NCI-H2029 treated with DMSO at 0.1 percent for 48 hours (cell line): ENCODE data around the gene VWC2.

Source experiments
- DNase-seq: peaks from one replicate; lab custom pipeline; 2025; lab: John Stamatoyannopoulos, UW

VWC2 gene

GRCh38 chr7:49773218-49773935 lies at the start of gene VWC2:
Gene VWC2 (plus strand): TSS chr7:49773638. CDS start chr7:49775436, 1,798 bp downstream.
- no peak for DNase-seq

DNA sequence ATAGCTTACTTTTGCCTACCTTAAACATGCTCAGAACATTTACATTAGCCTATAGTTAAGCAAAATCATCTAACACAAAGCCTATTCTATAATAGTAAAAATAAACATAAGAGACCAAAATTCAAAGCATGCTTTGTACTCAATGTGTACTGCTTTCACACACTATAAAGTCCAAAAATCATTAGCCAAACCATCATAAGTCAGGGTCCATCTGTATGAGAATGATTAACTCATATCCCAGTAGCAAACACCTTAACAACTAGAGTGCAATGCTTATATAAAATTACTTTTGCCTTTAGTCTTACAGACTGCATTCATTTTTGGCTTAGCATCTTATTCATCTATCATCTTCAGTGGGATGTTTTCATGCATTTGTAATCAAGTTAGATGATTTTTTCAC lies 49.4 kb upstream of the VWC2 start:
- no peak for DNase-seq

DNA sequence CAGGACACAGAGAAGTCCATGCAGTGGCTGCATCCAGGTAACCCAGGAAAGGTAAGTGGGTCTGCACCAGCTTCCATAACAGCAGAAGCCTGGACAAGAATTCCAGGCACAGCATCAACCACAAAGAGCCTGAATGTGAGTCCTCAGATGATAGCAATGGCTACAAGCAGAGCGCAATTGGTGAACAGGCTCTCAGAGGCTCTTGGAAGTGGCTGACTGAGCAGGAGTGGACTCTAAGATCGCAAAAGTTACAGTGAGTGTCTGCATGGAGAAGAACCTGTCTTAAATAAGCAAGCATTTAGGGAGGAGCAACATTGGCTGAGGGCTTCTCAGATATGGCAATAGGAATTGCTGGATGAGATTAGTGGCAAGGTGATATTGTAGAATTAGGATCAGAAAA lies 41.6 kb upstream of the VWC2 start:
- no peak for DNase-seq

DNA sequence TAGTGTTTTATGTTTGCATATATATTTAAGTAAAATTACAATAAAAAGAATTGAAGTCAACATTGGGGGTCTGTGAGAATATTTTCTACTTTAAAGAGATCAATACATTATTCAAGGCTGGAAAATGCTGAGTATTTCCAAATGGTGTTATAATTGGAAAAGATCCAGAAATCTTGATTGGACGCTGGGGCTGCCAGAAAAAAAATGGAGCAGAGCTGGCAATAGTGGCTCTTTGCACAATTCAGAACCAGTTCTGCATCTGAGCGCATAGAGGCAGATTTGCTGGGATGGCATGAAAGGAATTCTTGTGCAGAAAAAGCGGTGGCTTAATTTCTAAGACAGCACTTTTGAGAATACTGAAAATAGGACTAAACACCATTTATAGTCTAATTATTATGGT lies 10.8 kb upstream of the VWC2 start:
- DNase-seq = no peak

DNA sequence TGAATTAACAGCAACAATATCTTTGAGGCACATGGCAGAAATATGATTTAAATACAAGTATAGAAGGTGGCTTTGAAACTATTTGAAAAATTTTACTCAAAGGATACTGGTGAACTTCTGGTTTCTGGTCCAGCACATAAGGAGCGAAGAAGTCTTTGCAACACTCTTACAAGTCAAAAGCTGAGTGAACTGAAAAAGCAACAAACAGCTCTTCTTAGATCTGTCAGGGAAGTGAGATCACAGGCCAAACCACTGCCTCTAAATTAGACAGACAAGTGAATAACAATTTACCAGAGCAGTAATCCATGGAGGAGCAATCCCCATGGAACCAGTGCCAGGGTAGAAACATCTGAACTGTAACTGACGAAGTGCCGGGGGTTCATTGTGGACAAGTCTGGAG lies 9.6 kb upstream of the VWC2 start:
- no peak for DNase-seq

- no peak for DNase-seq
Observed at GRCh38 chr7:49766966-49767365, 6.5 kb upstream of the VWC2 start.

DNA sequence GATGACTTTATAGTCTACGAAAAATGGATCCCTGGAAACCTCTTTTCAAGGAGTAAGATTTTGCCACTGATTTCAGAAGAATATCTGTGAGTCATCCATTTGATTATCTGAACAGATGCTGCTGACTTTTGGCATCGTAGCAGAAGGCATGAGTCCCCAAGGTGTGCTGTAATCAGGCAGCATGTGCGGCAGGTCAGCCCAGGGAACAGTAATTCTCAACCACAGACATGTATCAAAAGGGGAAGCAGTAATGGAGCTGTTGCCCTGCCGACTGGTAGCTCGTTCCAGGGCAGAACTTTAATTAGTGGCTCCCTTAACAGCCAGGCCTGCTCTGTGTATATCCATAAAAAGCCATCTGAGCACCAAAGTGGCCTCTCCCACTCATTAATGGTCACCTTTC lies 5.7 kb upstream of the VWC2 start:
- no peak for DNase-seq

DNA sequence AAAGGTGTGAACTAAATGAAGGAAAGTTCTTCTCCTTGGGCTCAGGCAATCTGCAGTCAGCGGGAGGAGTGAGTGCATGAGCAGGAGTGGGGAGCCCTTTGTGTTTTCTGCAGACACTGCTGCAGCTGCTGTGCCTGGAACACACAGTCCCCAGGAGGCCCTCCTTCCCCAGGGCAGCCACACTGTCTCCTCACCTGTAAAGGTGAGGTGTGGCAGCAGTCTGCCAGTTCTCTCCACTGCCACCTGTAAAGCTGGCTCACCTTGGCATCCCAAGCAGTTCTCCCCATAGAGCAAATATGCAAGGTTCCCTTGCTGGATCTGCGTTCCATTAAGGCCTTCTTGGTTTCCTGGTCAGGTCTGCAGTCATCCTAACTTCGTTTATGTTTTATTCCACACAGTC lies 5.2 kb upstream of the VWC2 start:
- DNase-seq = no peak

- no peak for DNase-seq
Observed at GRCh38 chr7:49768835-49769234, 4.6 kb upstream of the VWC2 start.

GRCh38 chr7:49769285-49769857 lies 4.1 kb upstream of the VWC2 start:
- no peak for DNase-seq

GRCh38 chr7:49770838-49771237 lies 2.6 kb upstream of the VWC2 start:
- no peak for DNase-seq

DNA sequence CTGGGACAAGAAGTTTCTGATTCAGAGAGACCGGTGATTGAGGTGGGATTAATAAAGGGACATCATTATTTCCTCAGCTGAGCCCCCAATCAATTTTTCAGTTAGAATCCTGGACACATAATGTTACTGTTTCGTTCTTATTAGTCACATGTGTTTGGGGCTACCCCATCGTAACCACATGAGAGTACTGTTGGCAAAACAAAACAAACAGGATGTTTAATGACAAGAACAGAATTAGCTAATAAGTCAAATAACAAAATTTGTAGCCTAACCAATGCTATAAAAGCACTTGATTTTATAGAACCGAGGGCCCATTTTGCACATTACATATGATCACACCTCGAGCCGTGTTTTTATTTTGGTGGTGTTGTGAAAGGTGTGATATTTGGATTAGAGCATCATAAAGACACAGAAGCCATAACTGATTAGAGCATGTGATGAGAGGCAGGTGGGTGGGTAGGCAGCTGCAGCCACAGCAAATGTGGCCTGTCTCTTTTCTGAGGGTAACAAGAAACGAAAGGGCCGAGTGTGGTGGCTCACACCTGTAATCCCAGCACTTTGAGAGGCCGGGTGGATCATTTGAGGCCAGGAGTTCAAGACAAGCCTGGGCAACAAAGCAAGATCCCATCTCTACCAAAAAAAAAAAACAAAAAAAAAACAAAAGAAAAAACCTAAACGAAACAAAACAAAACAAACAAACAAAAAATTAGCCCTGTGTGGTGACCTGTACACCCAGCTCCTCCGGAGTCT lies 1.8 kb upstream of the VWC2 start:
- no peak for DNase-seq

GRCh38 chr7:49772916-49773217 lies 571 bp upstream of the VWC2 start:
- DNase-seq = no peak

DNA sequence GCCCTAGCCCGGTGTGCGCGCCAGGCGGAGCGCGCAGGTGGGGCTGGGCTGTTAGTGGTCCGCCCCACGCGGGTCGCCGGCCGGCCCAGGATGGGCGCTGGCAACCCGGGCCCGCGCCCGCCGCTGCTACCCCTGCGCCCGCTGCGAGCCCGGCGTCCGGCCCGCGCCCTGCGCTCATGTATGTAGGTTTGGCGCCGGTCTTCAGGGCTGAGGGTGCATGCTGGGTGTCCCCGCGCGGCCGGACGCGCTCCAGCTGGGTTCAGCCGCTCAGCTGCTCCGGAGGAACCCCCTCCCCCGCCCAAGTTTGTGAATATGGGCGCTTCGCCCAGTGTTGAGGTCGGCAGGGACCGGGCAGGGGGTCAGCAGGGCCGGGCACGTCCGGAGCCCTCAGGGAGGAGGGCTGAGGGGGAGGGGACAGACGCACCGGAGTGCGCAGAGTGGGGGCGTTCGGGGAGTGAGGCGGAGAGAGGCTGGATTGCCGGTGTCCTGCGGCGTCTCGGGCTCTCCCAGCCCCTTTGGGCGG lies 559 bp downstream of the VWC2 start:
- DNase-seq = no peak

GRCh38 chr7:49774459-49775064 lies 1.1 kb downstream of the VWC2 start:
- DNase-seq = no peak

DNA sequence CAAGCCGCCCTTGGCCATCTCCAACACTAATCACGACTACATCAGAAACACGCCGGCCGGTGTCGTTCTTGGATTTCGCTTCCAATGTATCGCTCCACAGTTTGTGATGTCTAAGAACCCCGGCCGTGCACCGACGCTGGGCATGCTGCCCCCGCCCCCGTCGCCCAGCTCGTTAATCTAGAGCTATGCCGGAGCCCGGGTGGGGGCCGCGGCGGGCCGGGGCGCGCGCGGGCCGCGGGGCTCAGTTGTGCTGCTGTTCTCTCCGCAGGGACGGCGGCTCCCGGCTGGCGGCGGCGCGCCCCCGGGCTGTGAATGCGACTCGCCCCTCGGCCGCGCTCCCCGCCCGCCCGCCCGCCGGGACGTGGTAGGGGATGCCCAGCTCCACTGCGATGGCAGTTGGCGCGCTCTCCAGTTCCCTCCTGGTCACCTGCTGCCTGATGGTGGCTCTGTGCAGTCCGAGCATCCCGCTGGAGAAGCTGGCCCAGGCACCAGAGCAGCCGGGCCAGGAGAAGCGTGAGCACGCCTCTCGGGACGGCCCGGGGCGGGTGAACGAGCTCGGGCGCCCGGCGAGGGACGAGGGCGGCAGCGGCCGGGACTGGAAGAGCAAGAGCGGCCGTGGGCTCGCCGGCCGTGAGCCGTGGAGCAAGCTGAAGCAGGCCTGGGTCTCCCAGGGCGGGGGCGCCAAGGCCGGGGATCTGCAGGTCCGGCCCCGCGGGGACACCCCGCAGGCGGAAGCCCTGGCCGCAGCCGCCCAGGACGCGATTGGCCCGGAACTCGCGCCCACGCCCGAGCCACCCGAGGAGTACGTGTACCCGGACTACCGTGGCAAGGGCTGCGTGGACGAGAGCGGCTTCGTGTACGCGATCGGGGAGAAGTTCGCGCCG lies 1.9 kb downstream of the VWC2 start:
- no peak for DNase-seq

DNA sequence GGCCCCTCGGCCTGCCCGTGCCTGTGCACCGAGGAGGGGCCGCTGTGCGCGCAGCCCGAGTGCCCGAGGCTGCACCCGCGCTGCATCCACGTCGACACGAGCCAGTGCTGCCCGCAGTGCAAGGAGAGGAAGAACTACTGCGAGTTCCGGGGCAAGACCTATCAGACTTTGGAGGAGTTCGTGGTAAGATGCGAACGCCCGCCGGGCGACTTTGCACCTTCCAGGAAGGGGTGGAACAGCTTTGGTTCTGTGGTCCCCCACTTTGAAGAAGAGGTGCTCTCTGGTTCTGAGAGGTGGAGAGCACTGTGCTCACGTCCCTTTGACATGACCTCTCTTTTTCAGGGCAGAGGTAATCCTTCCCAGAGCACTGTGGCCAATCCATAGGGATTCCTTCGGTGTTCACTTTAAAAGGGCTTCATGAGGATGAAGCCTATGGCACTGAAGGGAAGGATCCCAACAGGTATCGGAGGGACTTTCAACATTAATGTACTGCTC lies 2.6 kb downstream of the VWC2 start:
- no peak for DNase-seq

DNA sequence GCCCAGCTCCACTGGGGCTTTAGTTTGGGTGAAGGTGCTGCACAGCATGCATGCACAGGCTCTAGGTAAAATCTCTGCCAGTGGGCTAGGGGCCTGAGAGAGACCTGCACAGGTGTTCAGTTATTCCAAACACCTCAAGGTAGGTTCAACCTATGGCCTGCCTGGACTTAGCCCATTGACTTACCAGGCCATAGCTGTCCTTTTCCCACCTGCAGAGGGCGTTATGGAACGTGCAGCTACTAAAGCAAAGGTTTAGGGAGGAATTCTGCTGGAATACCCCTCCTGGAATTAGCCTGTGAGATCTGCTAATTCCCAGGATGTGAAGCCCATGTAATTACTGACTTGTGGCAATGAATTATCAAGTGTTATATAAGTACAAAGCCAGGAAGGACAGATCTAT lies 3.6 kb downstream of the VWC2 start:
- DNase-seq = no peak

GRCh38 chr7:49778731-49779270 lies 5.4 kb downstream of the VWC2 start:
- no peak for DNase-seq

GRCh38 chr7:49780953-49781352 lies 7.5 kb downstream of the VWC2 start:
- no peak for DNase-seq

- no peak for DNase-seq
Observed at GRCh38 chr7:49781996-49782395, 8.6 kb downstream of the VWC2 start.
